Measurements from ENCODE around the gene WIPI1. TPM values are rescaled to one million over a fixed set of nuclear protein-coding genes. Genes with fewer than 3 reads are reported as not detected.
A peak's percentile ranks its signal among the peaks of the same experiment; 100 is the strongest.

Gene WIPI1
- total and polyA plus RNA-seq, 2 of the 13 experiments (the other 11 are each of a cell fraction or from before 2014, with no cell fraction given) = 29.4 to 141 TPM

GRCh38 chr17:68482576-68483041 is 25.3 kb upstream of the WIPI1 start (continued):
- TF ChIP-seq, protein P1, sequence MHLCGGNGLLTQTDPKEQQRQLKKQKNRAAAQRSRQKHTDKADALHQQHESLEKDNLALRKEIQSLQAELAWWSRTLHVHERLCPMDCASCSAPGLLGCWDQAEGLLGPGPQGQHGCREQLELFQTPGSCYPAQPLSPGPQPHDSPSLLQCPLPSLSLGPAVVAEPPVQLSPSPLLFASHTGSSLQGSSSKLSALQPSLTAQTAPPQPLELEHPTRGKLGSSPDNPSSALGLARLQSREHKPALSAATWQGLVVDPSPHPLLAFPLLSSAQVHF (CRISPR knock-in tag; IDR thresholded peaks at IDR 0.05) = no peak
- TF ChIP-seq ZNF318 (CRISPR knock-in tag; IDR thresholded peaks at IDR 0.05) (no peak), ZNF619 (CRISPR knock-in tag; IDR thresholded peaks at IDR 0.05) (no peak), FOXM1 (CRISPR knock-in tag; IDR thresholded peaks at IDR 0.05) (no peak), SOX13 (IDR thresholded peaks at IDR 0.05) (peak; percentile 98), SOX13 (CRISPR knock-in tag; conservative IDR thresholded peaks at IDR 0.05 in 1 of 2, IDR thresholded peaks at IDR 0.05 in 1 of 2) (peak in 1 of 2 experiments; percentile 100; a peak in 2 of 4 replicates), ZFX (CRISPR knock-in tag; IDR thresholded peaks at IDR 0.05; ENCODE audit: low read depth) (peak; percentile 15; the same call in 1 of the 2 replicates), ZNF362 (CRISPR knock-in tag; IDR thresholded peaks at IDR 0.05; ENCODE audit: borderline replicate concordance) (peak; percentile 47)
- TF ChIP-seq, protein P2, sequence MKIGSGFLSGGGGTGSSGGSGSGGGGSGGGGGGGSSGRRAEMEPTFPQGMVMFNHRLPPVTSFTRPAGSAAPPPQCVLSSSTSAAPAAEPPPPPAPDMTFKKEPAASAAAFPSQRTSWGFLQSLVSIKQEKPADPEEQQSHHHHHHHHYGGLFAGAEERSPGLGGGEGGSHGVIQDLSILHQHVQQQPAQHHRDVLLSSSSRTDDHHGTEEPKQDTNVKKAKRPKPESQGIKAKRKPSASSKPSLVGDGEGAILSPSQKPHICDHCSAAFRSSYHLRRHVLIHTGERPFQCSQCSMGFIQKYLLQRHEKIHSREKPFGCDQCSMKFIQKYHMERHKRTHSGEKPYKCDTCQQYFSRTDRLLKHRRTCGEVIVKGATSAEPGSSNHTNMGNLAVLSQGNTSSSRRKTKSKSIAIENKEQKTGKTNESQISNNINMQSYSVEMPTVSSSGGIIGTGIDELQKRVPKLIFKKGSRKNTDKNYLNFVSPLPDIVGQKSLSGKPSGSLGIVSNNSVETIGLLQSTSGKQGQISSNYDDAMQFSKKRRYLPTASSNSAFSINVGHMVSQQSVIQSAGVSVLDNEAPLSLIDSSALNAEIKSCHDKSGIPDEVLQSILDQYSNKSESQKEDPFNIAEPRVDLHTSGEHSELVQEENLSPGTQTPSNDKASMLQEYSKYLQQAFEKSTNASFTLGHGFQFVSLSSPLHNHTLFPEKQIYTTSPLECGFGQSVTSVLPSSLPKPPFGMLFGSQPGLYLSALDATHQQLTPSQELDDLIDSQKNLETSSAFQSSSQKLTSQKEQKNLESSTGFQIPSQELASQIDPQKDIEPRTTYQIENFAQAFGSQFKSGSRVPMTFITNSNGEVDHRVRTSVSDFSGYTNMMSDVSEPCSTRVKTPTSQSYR (CRISPR knock-in tag; IDR thresholded peaks at IDR 0.05; ENCODE audit: borderline replicate concordance) = peak; percentile 44; the same call in 1 of the 2 replicates
- TF ChIP-seq, protein P3, sequence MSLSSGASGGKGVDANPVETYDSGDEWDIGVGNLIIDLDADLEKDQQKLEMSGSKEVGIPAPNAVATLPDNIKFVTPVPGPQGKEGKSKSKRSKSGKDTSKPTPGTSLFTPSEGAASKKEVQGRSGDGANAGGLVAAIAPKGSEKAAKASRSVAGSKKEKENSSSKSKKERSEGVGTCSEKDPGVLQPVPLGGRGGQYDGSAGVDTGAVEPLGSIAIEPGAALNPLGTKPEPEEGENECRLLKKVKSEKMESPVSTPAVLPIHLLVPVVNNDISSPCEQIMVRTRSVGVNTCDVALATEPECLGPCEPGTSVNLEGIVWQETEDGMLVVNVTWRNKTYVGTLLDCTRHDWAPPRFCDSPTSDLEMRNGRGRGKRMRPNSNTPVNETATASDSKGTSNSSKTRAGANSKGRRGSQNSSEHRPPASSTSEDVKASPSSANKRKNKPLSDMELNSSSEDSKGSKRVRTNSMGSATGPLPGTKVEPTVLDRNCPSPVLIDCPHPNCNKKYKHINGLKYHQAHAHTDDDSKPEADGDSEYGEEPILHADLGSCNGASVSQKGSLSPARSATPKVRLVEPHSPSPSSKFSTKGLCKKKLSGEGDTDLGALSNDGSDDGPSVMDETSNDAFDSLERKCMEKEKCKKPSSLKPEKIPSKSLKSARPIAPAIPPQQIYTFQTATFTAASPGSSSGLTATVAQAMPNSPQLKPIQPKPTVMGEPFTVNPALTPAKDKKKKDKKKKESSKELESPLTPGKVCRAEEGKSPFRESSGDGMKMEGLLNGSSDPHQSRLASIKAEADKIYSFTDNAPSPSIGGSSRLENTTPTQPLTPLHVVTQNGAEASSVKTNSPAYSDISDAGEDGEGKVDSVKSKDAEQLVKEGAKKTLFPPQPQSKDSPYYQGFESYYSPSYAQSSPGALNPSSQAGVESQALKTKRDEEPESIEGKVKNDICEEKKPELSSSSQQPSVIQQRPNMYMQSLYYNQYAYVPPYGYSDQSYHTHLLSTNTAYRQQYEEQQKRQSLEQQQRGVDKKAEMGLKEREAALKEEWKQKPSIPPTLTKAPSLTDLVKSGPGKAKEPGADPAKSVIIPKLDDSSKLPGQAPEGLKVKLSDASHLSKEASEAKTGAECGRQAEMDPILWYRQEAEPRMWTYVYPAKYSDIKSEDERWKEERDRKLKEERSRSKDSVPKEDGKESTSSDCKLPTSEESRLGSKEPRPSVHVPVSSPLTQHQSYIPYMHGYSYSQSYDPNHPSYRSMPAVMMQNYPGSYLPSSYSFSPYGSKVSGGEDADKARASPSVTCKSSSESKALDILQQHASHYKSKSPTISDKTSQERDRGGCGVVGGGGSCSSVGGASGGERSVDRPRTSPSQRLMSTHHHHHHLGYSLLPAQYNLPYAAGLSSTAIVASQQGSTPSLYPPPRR (CRISPR knock-in tag; IDR thresholded peaks at IDR 0.05; ENCODE audit: borderline replicate concordance) = peak; percentile 99

All from HepG2 (cell line).